ENCODE data around the gene SHB. TPM values are rescaled to one million over a fixed set of nuclear protein-coding genes. Genes with fewer than 3 reads are reported as not detected.

SHB gene
- total and polyA plus RNA-seq, 2 of the 13 experiments (the other 11 are each of a cell fraction or from before 2014, with no cell fraction given) = 19.4 to 20.7 TPM

DNA sequence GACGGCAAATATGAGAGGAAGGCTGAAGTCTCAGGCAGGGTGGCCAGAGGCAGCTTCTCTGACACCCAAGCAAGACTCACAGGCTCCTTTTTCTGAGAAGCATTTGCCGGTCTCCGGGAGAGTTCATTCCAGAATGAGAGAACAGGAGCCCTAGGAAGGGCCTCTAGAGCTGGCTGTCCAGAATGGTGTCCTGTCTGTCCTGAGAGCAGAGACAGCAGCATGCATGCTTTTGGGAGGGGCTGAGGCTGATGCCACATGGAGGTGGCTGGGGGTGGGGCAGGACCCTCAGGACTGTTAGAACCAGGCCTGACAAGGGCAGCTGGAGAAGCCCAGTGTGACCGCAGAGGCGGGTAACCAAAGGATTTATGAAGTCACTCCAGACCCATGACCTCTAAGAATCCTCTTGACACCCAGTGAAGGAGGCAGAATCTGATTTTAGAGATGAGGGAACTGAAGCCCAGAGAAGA, 60.0 kb downstream of the SHB start (continued):
- TF ChIP-seq, protein P1, sequence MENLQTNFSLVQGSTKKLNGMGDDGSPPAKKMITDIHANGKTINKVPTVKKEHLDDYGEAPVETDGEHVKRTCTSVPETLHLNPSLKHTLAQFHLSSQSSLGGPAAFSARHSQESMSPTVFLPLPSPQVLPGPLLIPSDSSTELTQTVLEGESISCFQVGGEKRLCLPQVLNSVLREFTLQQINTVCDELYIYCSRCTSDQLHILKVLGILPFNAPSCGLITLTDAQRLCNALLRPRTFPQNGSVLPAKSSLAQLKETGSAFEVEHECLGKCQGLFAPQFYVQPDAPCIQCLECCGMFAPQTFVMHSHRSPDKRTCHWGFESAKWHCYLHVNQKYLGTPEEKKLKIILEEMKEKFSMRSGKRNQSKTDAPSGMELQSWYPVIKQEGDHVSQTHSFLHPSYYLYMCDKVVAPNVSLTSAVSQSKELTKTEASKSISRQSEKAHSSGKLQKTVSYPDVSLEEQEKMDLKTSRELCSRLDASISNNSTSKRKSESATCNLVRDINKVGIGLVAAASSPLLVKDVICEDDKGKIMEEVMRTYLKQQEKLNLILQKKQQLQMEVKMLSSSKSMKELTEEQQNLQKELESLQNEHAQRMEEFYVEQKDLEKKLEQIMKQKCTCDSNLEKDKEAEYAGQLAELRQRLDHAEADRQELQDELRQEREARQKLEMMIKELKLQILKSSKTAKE (CRISPR knock-in tag; IDR thresholded peaks at IDR 0.05; ENCODE audit: borderline replicate concordance) = no peak
- TF ChIP-seq, protein P2, sequence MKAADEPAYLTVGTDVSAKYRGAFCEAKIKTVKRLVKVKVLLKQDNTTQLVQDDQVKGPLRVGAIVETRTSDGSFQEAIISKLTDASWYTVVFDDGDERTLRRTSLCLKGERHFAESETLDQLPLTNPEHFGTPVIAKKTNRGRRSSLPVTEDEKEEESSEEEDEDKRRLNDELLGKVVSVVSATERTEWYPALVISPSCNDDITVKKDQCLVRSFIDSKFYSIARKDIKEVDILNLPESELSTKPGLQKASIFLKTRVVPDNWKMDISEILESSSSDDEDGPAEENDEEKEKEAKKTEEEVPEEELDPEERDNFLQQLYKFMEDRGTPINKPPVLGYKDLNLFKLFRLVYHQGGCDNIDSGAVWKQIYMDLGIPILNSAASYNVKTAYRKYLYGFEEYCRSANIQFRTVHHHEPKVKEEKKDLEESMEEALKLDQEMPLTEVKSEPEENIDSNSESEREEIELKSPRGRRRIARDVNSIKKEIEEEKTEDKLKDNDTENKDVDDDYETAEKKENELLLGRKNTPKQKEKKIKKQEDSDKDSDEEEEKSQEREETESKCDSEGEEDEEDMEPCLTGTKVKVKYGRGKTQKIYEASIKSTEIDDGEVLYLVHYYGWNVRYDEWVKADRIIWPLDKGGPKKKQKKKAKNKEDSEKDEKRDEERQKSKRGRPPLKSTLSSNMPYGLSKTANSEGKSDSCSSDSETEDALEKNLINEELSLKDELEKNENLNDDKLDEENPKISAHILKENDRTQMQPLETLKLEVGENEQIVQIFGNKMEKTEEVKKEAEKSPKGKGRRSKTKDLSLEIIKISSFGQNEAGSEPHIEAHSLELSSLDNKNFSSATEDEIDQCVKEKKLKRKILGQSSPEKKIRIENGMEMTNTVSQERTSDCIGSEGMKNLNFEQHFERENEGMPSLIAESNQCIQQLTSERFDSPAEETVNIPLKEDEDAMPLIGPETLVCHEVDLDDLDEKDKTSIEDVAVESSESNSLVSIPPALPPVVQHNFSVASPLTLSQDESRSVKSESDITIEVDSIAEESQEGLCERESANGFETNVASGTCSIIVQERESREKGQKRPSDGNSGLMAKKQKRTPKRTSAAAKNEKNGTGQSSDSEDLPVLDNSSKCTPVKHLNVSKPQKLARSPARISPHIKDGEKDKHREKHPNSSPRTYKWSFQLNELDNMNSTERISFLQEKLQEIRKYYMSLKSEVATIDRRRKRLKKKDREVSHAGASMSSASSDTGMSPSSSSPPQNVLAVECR (CRISPR knock-in tag; IDR thresholded peaks at IDR 0.05; ENCODE audit: borderline replicate concordance) = no peak
- TF ChIP-seq ATRX (CRISPR knock-in tag; IDR thresholded peaks at IDR 0.05; ENCODE audit: borderline replicate concordance) (no peak), ZNF331 (CRISPR knock-in tag; IDR thresholded peaks at IDR 0.05) (no peak), ASH2L (IDR thresholded peaks at IDR 0.05; ENCODE audit: insufficient read length, low read depth, low read length) (no peak), ZNF737 (CRISPR knock-in tag; IDR thresholded peaks at IDR 0.05; ENCODE audit: borderline replicate concordance) (no peak), ZZZ3 (CRISPR knock-in tag; IDR thresholded peaks at IDR 0.05; ENCODE audit: borderline replicate concordance) (no peak), AGO2 (optimal IDR thresholded peaks at IDR 0.05; ENCODE audit: low read depth, low read length) (no peak), ZNF549 (CRISPR knock-in tag; IDR thresholded peaks at IDR 0.05) (no peak)
- TF ChIP-seq, protein P3, sequence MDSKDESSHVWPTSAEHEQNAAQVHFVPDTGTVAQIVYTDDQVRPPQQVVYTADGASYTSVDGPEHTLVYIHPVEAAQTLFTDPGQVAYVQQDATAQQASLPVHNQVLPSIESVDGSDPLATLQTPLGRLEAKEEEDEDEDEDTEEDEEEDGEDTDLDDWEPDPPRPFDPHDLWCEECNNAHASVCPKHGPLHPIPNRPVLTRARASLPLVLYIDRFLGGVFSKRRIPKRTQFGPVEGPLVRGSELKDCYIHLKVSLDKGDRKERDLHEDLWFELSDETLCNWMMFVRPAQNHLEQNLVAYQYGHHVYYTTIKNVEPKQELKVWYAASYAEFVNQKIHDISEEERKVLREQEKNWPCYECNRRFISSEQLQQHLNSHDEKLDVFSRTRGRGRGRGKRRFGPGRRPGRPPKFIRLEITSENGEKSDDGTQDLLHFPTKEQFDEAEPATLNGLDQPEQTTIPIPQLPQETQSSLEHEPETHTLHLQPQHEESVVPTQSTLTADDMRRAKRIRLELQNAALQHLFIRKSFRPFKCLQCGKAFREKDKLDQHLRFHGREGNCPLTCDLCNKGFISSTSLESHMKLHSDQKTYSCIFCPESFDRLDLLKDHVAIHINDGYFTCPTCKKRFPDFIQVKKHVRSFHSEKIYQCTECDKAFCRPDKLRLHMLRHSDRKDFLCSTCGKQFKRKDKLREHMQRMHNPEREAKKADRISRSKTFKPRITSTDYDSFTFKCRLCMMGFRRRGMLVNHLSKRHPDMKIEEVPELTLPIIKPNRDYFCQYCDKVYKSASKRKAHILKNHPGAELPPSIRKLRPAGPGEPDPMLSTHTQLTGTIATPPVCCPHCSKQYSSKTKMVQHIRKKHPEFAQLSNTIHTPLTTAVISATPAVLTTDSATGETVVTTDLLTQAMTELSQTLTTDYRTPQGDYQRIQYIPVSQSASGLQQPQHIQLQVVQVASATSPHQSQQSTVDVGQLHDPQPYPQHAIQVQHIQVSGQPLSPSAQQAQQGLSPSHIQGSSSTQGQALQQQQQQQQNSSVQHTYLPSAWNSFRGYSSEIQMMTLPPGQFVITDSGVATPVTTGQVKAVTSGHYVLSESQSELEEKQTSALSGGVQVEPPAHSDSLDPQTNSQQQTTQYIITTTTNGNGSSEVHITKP (CRISPR knock-in tag; IDR thresholded peaks at IDR 0.05; ENCODE audit: low read depth) = no peak; the same call in 1 of the 2 replicates
- TF ChIP-seq, protein P4, sequence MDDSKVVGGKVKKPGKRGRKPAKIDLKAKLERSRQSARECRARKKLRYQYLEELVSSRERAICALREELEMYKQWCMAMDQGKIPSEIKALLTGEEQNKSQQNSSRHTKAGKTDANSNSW (CRISPR knock-in tag; IDR thresholded peaks at IDR 0.05; ENCODE audit: borderline replicate concordance) = no peak
- TF ChIP-seq, protein P5, sequence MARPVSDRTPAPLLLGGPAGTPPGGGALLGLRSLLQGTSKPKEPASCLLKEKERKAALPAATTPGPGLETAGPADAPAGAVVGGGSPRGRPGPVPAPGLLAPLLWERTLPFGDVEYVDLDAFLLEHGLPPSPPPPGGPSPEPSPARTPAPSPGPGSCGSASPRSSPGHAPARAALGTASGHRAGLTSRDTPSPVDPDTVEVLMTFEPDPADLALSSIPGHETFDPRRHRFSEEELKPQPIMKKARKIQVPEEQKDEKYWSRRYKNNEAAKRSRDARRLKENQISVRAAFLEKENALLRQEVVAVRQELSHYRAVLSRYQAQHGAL (CRISPR knock-in tag; IDR thresholded peaks at IDR 0.05; ENCODE audit: not compliant biosample characterization) = no peak
- TF ChIP-seq, protein P6, sequence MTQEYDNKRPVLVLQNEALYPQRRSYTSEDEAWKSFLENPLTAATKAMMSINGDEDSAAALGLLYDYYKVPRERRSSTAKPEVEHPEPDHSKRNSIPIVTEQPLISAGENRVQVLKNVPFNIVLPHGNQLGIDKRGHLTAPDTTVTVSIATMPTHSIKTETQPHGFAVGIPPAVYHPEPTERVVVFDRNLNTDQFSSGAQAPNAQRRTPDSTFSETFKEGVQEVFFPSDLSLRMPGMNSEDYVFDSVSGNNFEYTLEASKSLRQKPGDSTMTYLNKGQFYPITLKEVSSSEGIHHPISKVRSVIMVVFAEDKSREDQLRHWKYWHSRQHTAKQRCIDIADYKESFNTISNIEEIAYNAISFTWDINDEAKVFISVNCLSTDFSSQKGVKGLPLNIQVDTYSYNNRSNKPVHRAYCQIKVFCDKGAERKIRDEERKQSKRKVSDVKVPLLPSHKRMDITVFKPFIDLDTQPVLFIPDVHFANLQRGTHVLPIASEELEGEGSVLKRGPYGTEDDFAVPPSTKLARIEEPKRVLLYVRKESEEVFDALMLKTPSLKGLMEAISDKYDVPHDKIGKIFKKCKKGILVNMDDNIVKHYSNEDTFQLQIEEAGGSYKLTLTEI (CRISPR knock-in tag; conservative IDR thresholded peaks at IDR 0.05) = no peak
- TF ChIP-seq, protein P7, sequence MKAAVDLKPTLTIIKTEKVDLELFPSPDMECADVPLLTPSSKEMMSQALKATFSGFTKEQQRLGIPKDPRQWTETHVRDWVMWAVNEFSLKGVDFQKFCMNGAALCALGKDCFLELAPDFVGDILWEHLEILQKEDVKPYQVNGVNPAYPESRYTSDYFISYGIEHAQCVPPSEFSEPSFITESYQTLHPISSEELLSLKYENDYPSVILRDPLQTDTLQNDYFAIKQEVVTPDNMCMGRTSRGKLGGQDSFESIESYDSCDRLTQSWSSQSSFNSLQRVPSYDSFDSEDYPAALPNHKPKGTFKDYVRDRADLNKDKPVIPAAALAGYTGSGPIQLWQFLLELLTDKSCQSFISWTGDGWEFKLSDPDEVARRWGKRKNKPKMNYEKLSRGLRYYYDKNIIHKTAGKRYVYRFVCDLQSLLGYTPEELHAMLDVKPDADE (CRISPR knock-in tag; IDR thresholded peaks at IDR 0.05) = no peak

Data from HepG2 (cell line).